GM19035 (cell line): Measurements from ENCODE around the gene DSE.

ENCODE experiments used
- ATAC-seq: cut with Tn5 transposase; IDR thresholded peaks from one replicate; pipeline ENCODE4 v1.9.1; 2021; ENCODE audit not compliant: unreplicated experiment

DSE gene

DNA sequence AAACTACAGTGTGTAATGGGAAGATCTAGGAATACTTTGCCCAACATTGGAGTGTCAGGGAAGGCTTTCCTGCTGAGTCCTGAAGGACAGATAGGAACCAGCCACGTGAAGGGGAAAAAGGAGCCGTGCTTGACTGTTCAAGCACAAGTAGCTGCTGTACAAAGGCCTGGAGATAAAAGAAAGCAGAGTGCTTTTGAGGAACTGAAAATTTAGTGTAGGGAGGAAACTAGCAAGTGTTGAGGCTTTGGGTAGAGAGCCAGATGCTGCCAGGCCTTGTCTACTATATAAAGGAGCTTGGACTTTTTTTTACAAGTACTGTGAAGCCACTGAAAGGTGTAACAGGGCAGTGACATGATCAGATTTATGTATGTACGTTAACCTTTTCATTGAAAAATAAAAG is 39.0 kb downstream of the DSE start:
- ATAC-seq, result peak; percentile 74

DNA sequence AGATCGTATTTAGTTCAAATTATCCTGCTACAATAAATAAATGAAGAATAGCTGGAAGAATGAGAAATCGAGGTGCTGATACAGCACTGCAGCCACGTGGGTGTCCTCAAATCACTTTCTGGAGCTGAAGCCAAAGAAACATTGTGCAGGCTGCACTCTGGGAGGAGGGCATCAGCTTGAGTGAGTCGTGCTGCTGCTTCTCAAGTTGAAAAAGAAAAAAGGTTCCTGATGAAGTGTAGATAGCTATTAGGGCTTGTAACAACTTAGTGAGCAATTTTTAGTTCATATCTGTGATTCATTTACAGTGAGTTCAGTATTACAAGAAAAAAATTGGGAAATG is 40.5 kb downstream of the DSE start:
- ATAC-seq, result no peak

DNA sequence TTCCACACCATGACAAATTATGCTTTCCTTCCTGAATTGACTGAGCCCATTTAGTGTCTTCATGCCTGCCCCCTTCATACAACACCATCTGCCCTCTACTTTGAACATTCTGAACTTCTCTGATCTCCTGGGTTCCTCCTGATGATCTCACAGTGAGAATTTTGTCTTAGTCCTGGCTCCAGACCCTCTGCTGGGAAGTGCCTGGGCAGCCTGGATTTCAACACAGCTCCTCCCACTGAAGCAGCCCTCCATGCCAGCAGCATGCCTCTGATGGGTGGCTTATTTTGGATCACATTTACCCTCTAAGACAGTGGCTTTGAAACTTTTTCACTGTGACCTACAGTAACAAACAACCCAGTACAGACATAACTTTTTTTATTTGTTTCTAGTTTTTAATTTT is 41.5 kb downstream of the DSE start:
- ATAC-seq, result no peak

DNA sequence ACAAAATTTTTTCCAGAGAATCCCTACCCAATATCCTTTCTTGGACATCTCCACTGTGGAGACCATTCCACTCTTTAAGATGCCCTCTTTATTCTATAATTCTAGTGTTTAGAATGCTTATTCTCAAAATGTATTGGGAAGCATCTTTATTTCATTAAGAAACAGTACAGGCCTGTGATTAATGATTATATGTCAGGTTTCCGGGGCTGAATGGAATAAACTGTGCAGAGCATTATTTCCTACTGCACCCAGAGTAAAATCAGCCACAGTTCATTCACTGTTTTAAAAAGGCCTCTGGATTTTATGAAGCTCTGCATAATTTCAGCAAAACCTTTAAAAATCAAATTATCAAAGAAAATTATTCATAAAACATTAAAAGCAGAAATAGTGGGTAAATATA is 42.6 kb downstream of the DSE start:
- ATAC-seq, result no peak

DNA sequence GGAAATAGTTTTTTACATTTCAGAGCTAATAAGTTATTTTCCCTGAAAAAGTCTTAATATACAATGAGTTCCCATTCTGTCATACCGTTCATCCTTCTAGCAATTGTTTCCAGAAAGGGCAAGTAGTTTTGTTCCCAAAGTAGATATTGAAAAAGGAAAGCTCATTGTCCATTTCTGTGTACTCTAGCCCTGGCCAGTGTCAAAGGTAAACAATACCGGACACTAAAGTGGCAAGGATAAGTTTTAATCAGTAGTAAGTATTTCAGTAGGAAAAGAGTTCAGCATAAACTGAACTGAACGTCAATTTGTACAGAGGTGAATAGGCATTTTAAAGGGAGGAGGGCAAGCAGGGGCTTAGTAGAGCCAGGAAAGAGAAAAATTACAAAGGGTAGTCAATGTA is 46.9 kb downstream of the DSE start:
- ATAC-seq, result no peak

DNA sequence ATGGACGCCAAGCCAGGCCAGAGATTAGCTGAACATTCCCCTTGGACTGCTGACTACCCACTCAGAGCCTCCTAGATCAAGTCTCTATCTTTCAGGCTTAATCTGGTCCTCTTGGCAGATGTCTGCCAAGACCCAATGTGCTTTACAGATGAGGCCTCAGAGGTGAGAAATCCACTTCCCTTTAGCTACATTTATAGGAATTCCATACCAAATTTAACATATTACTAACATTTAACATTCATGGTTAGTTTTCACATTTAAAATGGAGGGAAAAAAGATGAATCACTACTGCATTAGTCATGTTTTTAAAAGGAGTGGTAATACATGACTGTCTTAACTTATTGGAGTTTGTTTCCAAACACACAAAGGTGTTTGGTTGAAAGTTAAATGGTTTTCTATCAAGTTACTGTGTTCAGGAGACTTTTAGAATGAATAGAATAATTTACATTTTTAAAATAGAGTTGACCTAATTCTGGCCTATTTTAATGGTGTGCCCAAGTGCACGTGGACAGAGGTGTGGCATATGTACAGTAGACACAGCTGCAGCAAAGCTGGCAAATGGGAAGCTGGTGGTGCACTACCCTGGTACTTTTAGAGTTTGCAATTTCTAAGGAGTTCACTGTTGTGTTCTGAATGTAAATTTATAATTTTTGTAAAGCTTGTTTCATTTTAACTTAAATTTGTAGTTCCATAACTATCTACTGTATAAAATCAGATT is 48.5 kb downstream of the DSE start:
- ATAC-seq, result no peak

DNA sequence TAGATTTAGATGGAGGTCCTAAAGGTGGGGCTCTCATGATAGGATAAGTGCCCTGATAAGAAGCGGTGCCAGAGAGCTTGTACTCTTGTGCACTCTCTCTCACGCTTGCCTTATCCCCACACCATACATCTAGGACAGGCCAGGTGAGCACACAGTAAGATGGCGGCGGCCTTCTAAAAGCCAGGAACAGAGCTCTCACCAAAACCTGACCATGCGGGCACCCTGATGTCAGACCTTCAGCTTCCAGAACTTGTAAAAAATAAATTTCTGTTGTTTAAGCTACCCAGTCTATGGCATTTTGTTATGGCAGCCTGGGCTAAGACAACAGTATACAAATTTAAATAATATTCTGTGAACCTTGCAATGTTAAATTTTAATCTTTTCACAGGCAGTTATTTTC is 49.6 kb downstream of the DSE start:
- ATAC-seq, result no peak

DNA sequence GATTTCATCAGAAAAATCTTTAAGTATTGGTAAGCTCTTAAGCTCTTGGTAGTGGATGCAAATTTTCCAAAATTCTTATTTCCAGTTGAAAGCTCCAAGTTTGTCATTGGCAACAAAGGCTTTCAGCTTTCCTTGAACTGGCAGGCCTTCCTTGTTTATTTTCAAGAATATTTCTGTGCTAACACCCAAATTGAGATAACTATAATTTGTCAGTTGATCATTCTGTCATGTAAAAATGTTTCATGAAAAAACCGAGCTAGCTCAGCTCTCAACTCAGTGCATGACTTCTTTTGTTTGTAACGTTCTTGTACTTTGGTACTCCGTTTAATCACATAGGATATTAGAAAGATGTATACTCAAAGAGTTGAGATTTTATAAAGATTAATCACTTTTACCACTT is 51.5 kb downstream of the DSE start:
- ATAC-seq, result no peak

DNA sequence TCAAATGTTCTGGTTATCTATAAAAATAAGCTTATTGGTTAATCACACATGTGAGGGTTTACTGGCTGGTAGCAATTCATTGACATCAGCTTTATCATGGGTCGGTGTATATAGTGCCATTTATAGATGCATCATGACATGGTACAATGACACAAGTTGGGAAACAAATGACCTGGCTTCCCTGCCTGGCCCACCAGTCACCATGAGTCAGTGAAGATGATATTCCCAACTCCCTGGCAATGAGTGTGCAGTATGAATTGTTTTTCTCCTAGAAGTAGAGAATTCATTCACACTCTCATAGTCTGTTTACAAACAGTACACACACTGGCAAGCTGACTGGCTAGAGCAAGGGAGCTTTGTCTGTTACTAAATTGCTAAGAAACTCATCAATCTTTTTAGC is 53.3 kb downstream of the DSE start:
- ATAC-seq, result no peak

DNA sequence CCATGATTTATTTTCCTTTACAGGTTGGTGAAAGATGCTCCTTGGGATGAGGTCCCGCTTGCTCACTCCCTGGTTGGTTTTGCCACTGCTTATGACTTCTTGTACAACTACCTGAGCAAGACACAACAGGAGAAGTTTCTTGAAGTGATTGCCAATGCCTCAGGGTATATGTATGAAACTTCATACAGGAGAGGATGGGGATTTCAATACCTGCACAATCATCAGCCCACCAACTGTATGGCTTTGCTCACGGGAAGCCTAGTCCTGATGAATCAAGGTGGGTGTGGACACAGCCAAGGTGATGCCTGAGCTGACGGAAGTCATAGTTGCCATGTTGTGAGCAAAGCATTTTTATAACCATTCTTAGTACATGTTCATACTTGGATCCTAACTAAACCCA is 55.8 kb downstream of the DSE start:
- no peak for ATAC-seq

DNA sequence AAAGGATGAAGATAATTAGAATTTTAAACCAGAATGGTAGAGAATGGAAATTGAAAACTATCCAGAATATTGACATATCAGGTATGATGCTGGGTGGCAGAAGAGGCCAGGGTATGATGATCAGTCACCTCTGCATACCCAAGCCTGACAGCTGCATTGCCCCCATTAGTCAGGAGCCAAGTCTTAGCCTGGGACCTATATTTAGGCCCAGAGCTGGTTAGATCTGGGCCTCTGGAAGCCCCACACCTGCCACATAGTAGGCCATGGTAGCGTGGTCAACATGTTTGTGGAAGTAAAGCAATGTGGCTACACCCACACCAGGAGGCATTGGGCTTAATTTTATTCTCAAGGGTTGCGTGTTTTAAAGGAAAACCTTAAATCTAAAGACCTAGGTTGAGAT is 58.4 kb downstream of the DSE start:
- no peak for ATAC-seq

DNA sequence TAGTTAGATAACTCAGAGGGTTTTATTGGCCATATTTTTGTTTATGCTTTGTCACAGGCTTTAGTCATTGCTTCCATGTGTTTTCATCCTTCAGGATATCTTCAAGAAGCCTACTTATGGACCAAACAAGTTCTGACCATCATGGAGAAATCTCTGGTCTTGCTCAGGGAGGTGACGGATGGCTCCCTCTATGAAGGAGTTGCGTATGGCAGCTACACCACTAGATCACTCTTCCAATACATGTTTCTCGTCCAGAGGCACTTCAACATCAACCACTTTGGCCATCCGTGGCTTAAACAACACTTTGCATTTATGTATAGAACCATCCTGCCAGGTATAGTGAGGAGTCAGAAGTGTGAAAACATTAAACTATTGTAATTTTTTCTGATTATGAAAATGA is 60.1 kb downstream of the DSE start:
- ATAC-seq, result no peak

DNA sequence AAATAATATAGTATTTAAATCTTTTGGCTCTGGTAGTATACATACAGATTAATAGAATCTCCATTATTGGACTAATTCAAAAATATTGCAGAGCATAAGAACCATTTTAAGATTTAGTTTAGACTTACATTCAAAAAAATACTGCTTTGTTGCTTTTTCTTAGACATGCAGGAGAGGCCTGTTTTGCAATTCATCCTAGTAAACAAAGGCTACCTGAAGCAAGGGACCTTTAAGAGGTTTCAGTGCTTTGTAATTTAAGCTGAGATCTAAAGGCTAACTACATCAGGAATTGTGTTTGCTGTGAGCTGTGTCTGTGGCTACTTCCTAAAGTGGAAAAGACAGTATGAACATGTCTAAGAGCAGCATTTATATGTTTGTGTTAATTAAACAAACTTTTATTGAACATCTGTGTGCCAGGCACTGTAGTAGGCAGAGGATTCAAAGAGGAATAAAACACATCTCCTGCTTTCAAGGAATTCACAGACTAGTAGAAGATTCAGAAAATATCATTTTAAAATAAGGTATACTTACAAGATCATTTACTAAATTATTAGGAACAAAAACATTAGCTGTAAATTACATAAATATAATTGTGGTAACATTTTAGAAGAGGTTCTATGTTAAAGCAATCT is 61.3 kb downstream of the DSE start:
- ATAC-seq, result no peak

DNA sequence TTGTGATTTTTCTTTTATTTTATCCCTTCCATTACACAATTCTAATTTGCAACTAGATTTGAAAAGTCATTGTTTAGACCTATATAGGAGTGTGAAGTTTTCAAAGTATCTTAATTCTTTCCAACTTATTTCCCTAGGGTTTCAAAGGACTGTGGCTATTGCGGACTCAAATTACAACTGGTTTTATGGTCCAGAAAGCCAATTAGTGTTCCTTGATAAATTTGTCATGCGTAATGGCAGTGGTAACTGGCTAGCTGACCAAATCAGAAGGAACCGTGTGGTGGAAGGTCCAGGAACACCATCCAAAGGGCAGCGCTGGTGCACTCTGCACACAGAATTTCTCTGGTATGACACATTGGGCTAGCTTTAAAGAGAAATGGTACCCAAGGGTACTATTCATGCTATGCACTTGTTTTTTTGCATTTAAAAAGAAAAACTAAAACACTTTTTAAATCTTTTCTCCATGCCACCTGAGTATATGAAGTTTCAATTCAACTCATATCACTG is 62.5 kb downstream of the DSE start:
- ATAC-seq, result no peak

DNA sequence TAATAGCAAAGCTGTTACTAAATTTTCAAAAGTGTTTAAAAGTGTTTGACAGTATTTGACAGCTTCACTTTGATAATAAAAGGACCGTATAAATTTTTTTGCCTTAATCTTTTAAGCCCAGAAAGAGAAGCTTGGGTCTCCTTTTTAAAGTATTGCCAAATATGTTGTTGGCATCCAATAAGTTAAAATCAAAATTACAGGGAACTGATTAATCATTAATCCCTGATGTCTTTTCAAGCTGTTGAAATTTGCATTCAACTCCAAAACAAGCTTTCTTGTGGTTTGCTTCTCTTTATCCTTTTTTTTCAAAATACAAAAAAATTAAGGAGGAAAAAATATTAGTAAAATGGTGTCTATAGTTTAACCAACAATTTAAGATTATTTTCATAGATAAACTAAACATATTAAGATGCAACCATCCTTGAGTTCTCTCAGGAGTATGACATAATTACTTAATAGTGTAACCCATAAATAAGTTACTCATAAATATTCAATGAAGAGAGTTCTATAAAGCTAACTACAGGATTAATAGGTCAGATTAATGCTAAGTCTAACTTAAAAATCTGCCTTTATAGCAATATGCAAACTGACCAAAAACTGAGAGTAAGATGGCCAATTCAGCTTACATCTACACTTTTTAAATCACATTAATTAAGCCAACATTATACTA is 63.4 kb downstream of the DSE start:
- no peak for ATAC-seq

DNA sequence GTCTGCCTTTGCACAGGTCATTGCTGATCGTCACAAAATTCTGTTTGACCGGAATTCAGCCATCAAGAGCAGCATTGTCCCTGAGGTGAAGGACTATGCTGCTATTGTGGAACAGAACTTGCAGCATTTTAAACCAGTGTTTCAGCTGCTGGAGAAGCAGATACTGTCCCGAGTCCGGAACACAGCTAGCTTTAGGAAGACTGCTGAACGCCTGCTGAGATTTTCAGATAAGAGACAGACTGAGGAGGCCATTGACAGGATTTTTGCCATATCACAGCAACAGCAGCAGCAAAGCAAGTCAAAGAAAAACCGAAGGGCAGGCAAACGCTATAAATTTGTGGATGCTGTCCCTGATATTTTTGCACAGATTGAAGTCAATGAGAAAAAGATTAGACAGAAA is 65.8 kb downstream of the DSE start:
- ATAC-seq, result no peak

DNA sequence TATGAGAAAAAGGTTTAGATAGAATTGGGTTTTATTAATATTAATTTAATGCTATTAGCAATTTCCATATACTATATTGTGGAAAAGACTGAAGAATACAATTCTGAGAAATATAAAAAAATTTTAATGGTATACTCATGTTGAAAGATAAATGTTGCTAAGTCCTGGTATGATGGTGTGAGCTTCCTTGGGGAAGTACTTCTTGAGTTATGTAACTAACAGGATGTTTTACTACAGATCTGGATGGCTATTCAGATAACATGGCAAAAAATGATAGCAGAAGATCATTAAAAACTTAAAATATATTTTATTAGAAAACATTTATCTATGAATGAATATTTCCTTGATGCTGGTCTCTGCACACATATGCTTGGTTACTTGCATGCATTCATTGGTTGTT is 66.9 kb downstream of the DSE start:
- no peak for ATAC-seq

DNA sequence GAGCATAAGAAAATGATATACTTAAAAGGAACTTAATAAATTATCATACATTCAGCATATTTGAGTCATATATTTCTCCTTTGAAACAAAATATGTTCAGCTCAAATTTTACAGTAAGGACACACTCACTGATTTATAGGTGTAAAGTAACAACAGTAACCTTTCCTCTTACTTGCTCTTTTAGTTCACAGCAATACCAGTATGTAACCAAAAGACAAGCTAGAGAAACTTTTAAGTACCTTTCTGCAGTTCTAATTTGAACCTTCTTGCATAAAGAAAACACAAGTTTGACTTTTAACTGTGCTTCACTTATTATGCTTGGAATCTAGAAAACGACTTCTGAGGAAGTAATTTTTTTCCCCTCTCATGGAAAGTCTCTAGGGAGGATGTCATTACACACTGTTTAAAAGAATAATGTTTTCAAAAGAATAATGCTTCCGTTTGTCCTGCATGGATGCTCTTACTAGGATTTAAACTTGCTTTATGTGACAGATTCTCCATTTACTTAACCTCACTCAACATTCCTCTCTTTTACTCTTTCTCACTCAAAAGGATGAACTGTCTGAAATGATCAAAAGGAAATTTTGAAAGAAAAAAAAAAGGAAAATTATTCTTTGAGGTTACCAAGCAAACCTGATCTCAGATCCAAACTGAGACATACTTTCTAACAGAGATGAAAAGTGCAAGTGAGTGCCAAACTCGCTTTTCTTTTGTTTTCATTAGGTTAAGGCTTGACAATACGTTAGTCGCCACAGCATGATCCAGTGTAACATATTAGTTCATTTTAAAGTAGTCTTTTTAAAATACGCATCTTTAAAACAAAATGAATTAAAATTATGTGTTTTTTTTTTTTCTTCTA is 68.1 kb downstream of the DSE start:
- ATAC-seq, result no peak

DNA sequence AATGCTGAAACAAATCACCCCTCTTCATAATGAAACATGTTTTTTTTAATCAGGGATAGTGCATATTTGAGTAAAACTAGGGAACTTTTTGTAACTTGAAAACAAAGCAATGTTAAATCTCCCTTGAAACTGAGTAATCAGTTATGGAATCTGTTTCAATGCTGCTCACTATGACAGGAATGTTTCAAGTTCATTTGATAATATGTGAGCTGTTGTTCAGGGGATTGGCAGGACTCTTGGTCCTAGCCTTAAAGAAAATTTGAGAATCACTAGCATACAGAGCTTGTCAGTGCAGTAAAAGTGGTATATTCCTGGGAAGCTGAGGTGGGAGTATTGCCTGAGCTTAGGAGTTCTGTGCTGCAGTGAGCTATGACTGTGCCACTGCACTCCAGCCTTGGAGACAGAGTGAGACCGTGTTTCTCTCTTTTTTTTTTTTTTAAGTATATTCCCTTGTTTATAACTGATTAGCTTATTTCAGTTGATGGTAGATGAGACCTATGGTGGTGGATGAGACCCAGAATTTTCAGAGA is 68.8 kb downstream of the DSE start:
- ATAC-seq, result no peak

DNA sequence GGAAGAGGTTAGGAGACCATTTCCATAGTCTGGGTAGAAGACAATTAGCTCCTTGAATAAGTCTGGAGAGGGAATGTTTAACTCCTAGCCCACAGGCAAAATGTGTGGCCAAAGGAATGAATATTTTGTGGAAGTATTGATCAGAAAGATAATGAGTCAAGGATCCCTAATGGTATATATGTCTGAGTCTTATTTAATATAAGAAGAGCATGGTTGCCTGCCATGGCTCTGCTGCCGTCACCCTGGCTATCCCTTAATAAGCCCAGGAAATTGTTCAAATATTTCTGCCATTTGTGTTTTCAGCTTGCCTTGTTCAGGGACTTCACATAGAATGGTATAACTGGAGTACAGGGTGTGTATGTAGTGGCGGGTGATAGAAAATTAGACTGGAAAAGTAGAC is 72.4 kb downstream of the DSE start:
- ATAC-seq, result no peak

DNA sequence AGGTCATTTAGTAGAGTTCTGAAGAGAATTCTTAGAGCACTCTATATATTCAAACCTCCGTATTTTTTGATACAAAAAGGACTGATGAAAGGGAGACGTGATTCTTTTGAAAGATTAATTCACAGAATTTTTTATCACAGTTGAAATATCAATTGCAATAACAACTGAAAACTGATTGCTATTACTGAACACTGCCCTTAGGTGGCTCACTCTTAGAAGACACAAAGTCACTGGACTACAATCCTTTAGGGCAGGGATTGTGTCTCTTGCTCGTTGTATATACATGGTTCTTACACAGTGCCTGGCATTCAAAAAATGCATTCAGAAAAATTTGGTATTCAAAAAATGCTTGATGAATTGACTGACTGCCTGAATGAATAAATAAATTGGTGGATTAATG is 73.3 kb downstream of the DSE start:
- ATAC-seq, result peak; percentile 67
